Kidney (tissue), 14 donors: Measurements from ENCODE around the gene GIT1. TPM values are rescaled to one million over a fixed set of nuclear protein-coding genes. Genes with fewer than 3 reads are reported as not detected.

Experiments used
- DNase-seq, 5 donors: peaks; one replicate each; pipeline ENCODE4 v3.0.0-alpha.2; 2013 to 2020
- FAIRE-seq: peaks from 2 replicates; lab custom pipeline; 2012; peaks lifted over from hg19 to GRCh38; lab: Jason Lieb, UNC
- H3K27ac ChIP-seq, 2 donors: one replicate each; pipeline ENCODE4 v1.7.0; 2013; ENCODE audit warnings: low read depth in 2 of 2, low read length in 2 of 2, inconsistent platforms in 1 of 2
- H3K27me3 ChIP-seq: one replicate; pipeline ENCODE4 v1.7.1; 2013; ENCODE audit warnings: low read length, inconsistent platforms; ENCODE audit not compliant: control insufficient read depth, insufficient read depth
- H3K36me3 ChIP-seq, 3 donors: one replicate each; pipeline versions ENCODE4 v1.7.0 to v1.7.1; 2013; ENCODE audit warnings: low read length in 3 of 3, control low read depth in 1 of 3, inconsistent platforms in 1 of 3; ENCODE audit not compliant: insufficient read depth in 3 of 3, control insufficient read depth in 2 of 3
- H3K4me1 ChIP-seq, 3 donors: one replicate each; pipeline versions ENCODE4 v1.7.0 to v1.7.1; 2013; ENCODE audit warnings: low read length in 3 of 3, inconsistent platforms in 1 of 3, low read depth in 1 of 3; ENCODE audit not compliant: control insufficient read depth in 2 of 3, insufficient read depth in 2 of 3
- H3K4me3 ChIP-seq, 3 donors: one replicate each; pipeline versions ENCODE4 v1.7.0 to v1.8.1; 2013; ENCODE audit warnings: low read length in 3 of 3, control low read depth in 1 of 3, inconsistent platforms in 1 of 3
- H3K9ac ChIP-seq, 3 donors: one replicate each; pipeline versions ENCODE4 v1.7.0 to v1.7.1; 2013; ENCODE audit warnings: low read length in 3 of 3, control low read depth in 1 of 3, inconsistent platforms in 1 of 3
- H3K9me3 ChIP-seq, 3 donors: one replicate each; pipeline versions ENCODE4 v1.7.0 to v1.7.1; 2013; ENCODE audit warnings: low read length in 3 of 3, control low read depth in 1 of 3, inconsistent platforms in 1 of 3; ENCODE audit not compliant: control insufficient read depth in 2 of 3, insufficient read depth in 1 of 3
- CTCF ChIP-seq: IDR thresholded peaks from 3 replicates; pipeline ENCODE4 v1.5.1; 2012; ENCODE audit warnings: mild to moderate bottlenecking, moderate library complexity, borderline replicate concordance; ENCODE audit not compliant: insufficient read depth; ENCODE audit errors: extremely low read depth
- intact Hi-C: fragments of 100-400 bp; cut with DNase I; formaldehyde crosslinking; loops from one replicate; pipeline ENCODE4 v1.11.1; 2022
- polyA plus RNA-seq: library from polyadenylated mRNA; stranded (reverse); fragments of 350-450 nt; fragmentation: Illumina TruSeq; extraction: RNeasy Lipid Tissue Mini Kit (QIAGEN cat#74804); gene quantifications from one replicate; pipeline ENCODE4 v1.2.3, GENCODE V29; 2014; ENCODE audit warnings: low read depth, low replicate concordance; ENCODE audit not compliant: insufficient read depth
- total RNA-seq: library from RNA; stranded (reverse); fragmentation: NEBNext Ultra II Directional; extraction: Animal tissue kit (Norgen Biotek cat#: 25700); gene quantifications from one replicate; pipeline ENCODE4 v1.2.1, GENCODE V29; 2021
- donor health status: control.
- donor health status: control.
- donor health status: control.
- donor health status: control.
- donor health status: control.
- donor health status: DM: yes; HTN: yes; CAD: no.
- donor health status: Normal renal cell carcinoma (clear cell type).

The GIT1 gene
- total and polyA plus RNA-seq, 2 donors from 2014 or later: 21.4 to 41.9 TPM

- no peak overlapping the region for H3K4me3 ChIP-seq
- no peak overlapping the region for H3K9ac ChIP-seq
- H3K27ac ChIP-seq: no peak overlapping the region
- FAIRE-seq: no peak
- DNase-seq: peak in 2 of 5 donors; percentile 30 to 57
- H3K36me3 ChIP-seq: no peaks in the 10 kb centered on the region
- no peaks in the 10 kb centered on the region for H3K9me3 ChIP-seq
- no peaks in the 10 kb centered on the region for H3K27me3 ChIP-seq
- intact Hi-C loops: no loop called here
- no peak for TF ChIP-seq CTCF
- H3K4me1 ChIP-seq: peaks cover 0 to 6% (median 4%) of the 10 kb centered on the region in 3 donors
Measured at GRCh38 chr17:29608986-29609385, 19.5 kb upstream of the GIT1 start.

- H3K36me3 ChIP-seq: no peaks in the 10 kb centered on the region
- no peak overlapping the region for H3K4me3 ChIP-seq
- no peaks in the 10 kb centered on the region for H3K9me3 ChIP-seq
- DNase-seq: no peak
- FAIRE-seq: no peak
- no peak overlapping the region for H3K27ac ChIP-seq
- no peak overlapping the region for H3K9ac ChIP-seq
- no peaks in the 10 kb centered on the region for H3K27me3 ChIP-seq
- intact Hi-C loops: no loop called here
- H3K4me1 ChIP-seq: no peaks in the 10 kb centered on the region
- no peak for TF ChIP-seq CTCF
Measured at GRCh38 chr17:29607557-29608195, 18.2 kb upstream of the GIT1 start.

GRCh38 chr17:29603109-29603674 lies 13.7 kb upstream of the GIT1 start:
- Histone ChIP-seq H3K27me3 (no peaks in the 10 kb centered on the region), H3K9ac (no peak overlapping the region), H3K4me3 (no peak overlapping the region), H3K9me3 (no peaks in the 10 kb centered on the region), H3K4me1 (no peaks in the 10 kb centered on the region), H3K36me3 (no peaks in the 10 kb centered on the region), H3K27ac (no peak overlapping the region)
- no peak for TF ChIP-seq CTCF
- FAIRE-seq (no peak), DNase-seq (peak in 1 of 5 donors; percentile 12)
- intact Hi-C loops: no loop called here
